IgD-negative memory B cell (primary cell): ENCODE results near the gene ZPR1. TPM values are rescaled to one million over a fixed set of nuclear protein-coding genes. Genes with fewer than 3 reads are reported as not detected.
A peak's percentile ranks its signal among the peaks of the same experiment; 100 is the strongest.

ENCODE experiments used
- H3K27ac Mint-ChIP-seq, 3 donors: one replicate each; pipeline ENCODE4 v1.8.0; 2020 to 2022; ENCODE audit warnings: mild to moderate bottlenecking in 3 of 3, mixed read lengths in 3 of 3, moderate library complexity in 1 of 3
- H3K27me3 Mint-ChIP-seq: one replicate; pipeline ENCODE4 v1.8.0; 2021; ENCODE audit warnings: mixed read lengths
- H3K36me3 Mint-ChIP-seq: one replicate; pipeline ENCODE4 v1.8.0; 2020; ENCODE audit warnings: mild to moderate bottlenecking, mixed read lengths
- H3K4me1 Mint-ChIP-seq, 3 donors: one replicate each; pipeline ENCODE4 v1.8.0; 2020 to 2022; ENCODE audit warnings: mixed read lengths in 3 of 3, mild to moderate bottlenecking in 1 of 3
- H3K4me3 Mint-ChIP-seq, 4 donors: one replicate each; pipeline ENCODE4 v1.8.0; 2020 to 2022; ENCODE audit warnings: mild to moderate bottlenecking in 4 of 4, mixed read lengths in 4 of 4, moderate library complexity in 3 of 4
- H3K9me3 Mint-ChIP-seq, 3 donors: one replicate each; pipeline ENCODE4 v1.8.0; 2020 to 2021; ENCODE audit warnings: mixed read lengths in 3 of 3, mild to moderate bottlenecking in 1 of 3
- polyA plus RNA-seq: library from polyadenylated mRNA; unstranded; fragments of 300-500 nt; fragmentation: Illumina TruSeq; gene quantifications from one replicate; pipeline ENCODE4 v1.2.3, GENCODE V29; 2021

ZPR1 gene
- polyA plus RNA-seq, 1 donor from 2014 or later = 56.3 TPM

DNA sequence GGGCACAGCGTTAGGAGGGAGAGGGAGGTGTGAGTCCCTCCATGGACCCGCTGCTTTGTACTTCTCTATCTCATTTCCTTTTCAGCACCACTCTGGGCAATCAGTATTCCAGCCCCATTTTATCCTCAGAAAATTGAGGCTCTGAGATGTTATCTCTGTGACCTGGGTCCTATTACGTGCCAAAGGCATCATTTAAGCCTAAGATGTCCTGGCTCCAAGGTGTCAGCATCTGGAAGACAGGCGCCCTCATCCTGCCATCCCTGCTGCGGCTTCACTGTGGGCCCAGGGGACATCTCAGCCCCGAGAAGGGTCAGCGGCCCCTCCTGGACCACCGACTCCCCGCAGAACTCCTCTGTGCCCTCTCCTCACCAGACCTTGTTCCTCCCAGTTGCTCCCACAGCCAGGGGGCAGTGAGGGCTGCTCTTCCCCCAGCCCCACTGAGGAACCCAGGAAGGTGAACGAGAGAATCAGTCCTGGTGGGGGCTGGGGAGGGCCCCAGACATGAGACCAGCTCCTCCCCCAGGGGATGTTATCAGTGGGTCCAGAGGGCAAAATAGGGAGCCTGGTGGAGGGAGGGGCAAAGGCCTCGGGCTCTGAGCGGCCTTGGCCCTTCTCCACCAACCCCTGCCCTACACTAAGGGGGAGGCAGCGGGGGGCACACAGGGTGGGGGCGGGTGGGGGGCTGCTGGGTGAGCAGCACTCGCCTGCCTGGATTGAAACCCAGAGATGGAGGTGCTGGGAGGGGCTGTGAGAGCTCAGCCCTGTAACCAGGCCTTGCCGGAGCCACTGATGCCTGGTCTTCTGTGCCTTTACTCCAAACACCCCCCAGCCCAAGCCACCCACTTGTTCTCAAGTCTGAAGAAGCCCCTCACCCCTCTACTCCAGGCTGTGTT, 41.1 kb upstream of the ZPR1 start:
- no peak overlapping the region for H3K4me3 Mint-ChIP-seq
- peaks cover 4% of the 10 kb centered on the region for H3K27me3 Mint-ChIP-seq
- H3K4me1 Mint-ChIP-seq = no peaks in the 10 kb centered on the region
- no peaks in the 10 kb centered on the region for H3K36me3 Mint-ChIP-seq
- no peaks in the 10 kb centered on the region for H3K9me3 Mint-ChIP-seq
- H3K27ac Mint-ChIP-seq = no peak overlapping the region

- no peaks in the 10 kb centered on the region for H3K4me1 Mint-ChIP-seq
- no peak overlapping the region for H3K27ac Mint-ChIP-seq
- H3K27me3 Mint-ChIP-seq = peaks cover 4% of the 10 kb centered on the region
- H3K4me3 Mint-ChIP-seq = no peak overlapping the region
- no peaks in the 10 kb centered on the region for H3K9me3 Mint-ChIP-seq
- H3K36me3 Mint-ChIP-seq = no peaks in the 10 kb centered on the region
These were observed 39.6 kb upstream of the ZPR1 start for GRCh38 chr11:116827461-116827860.

GRCh38 chr11:116826751-116827431, 39.1 kb upstream of the ZPR1 start:
- no peaks in the 10 kb centered on the region for H3K9me3 Mint-ChIP-seq
- no peaks in the 10 kb centered on the region for H3K4me1 Mint-ChIP-seq
- H3K27me3 Mint-ChIP-seq = peaks cover 2% of the 10 kb centered on the region
- no peaks in the 10 kb centered on the region for H3K36me3 Mint-ChIP-seq
- no peak overlapping the region for H3K27ac Mint-ChIP-seq
- no peak overlapping the region for H3K4me3 Mint-ChIP-seq

- Mint-ChIP-seq H3K27me3 (peaks cover 2% of the 10 kb centered on the region), H3K4me3 (no peak overlapping the region), H3K27ac (no peak overlapping the region), H3K36me3 (no peaks in the 10 kb centered on the region), H3K4me1 (no peaks in the 10 kb centered on the region), H3K9me3 (no peaks in the 10 kb centered on the region)
These were observed 38.3 kb upstream of the ZPR1 start for GRCh38 chr11:116825854-116826750.

- Mint-ChIP-seq H3K4me3 (no peak overlapping the region), H3K9me3 (no peaks in the 10 kb centered on the region), H3K27me3 (peaks cover 2% of the 10 kb centered on the region), H3K36me3 (no peaks in the 10 kb centered on the region), H3K4me1 (no peaks in the 10 kb centered on the region), H3K27ac (no peak overlapping the region)
These were observed 37.6 kb upstream of the ZPR1 start for GRCh38 chr11:116825434-116825833.

- H3K36me3 Mint-ChIP-seq = no peaks in the 10 kb centered on the region
- H3K27ac Mint-ChIP-seq = no peak within 1 kb of the TSS
- no peaks in the 10 kb centered on the region for H3K4me1 Mint-ChIP-seq
- no peak within 1 kb of the TSS for H3K4me3 Mint-ChIP-seq
- peaks cover 2% of the 10 kb centered on the region for H3K27me3 Mint-ChIP-seq
- H3K9me3 Mint-ChIP-seq = no peaks in the 10 kb centered on the region
These were observed 35.4 kb upstream of the ZPR1 start, which contains the start of gene APOA4 for GRCh38 chr11:116823031-116823843. TSS of gene APOA4 (minus strand) at chr11:116823304. CDS start at chr11:116823191, 113 bp downstream.

DNA sequence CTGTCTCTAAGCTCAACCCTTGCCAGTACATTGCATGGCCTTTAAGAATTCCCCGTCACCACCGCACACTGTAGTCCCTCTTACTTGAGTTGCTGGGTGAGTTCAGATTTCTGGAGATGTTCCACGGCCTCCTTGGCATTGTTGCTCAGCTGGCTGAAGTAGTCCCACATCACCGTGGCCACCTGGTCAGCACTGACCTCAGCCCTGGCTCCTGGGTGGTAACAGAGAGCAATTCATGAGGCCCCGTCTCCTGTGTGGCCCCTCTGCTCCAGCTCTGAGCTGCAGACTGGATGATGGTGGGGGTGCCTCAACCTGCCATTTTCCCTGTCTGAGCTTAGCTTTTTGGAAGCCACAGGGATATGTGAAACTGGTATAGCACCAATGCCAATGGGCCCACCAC, 34.8 kb upstream of the ZPR1 start:
- Mint-ChIP-seq H3K9me3 (no peaks in the 10 kb centered on the region), H3K4me3 (no peak overlapping the region), H3K4me1 (no peaks in the 10 kb centered on the region), H3K27ac (no peak overlapping the region), H3K27me3 (peaks cover under 1% of the 10 kb centered on the region), H3K36me3 (no peaks in the 10 kb centered on the region)

- H3K4me3 Mint-ChIP-seq = no peak overlapping the region
- H3K36me3 Mint-ChIP-seq = no peaks in the 10 kb centered on the region
- H3K9me3 Mint-ChIP-seq = no peaks in the 10 kb centered on the region
- no peak overlapping the region for H3K27ac Mint-ChIP-seq
- H3K4me1 Mint-ChIP-seq = no peaks in the 10 kb centered on the region
- H3K27me3 Mint-ChIP-seq = no peaks in the 10 kb centered on the region
These were observed 33.5 kb upstream of the ZPR1 start for GRCh38 chr11:116821050-116821918.

GRCh38 chr11:116819049-116819448, 31.2 kb upstream of the ZPR1 start:
- Mint-ChIP-seq H3K27me3 (no peaks in the 10 kb centered on the region), H3K27ac (no peak overlapping the region), H3K4me1 (no peaks in the 10 kb centered on the region), H3K4me3 (no peak overlapping the region), H3K9me3 (no peaks in the 10 kb centered on the region), H3K36me3 (no peaks in the 10 kb centered on the region)

- Mint-ChIP-seq H3K36me3 (no peaks in the 10 kb centered on the region), H3K4me1 (no peaks in the 10 kb centered on the region), H3K27ac (no peak overlapping the region), H3K27me3 (peaks cover 2% of the 10 kb centered on the region), H3K9me3 (peaks cover 0 to 3% (median 0%) of the 10 kb centered on the region in 3 donors), H3K4me3 (no peak overlapping the region)
These were observed 26.7 kb upstream of the ZPR1 start for GRCh38 chr11:116814502-116814901.

GRCh38 chr11:116813781-116814471, 26.1 kb upstream of the ZPR1 start:
- Mint-ChIP-seq H3K36me3 (no peaks in the 10 kb centered on the region), H3K4me1 (no peaks in the 10 kb centered on the region), H3K27me3 (peaks cover 2% of the 10 kb centered on the region), H3K27ac (peak overlapping the region in 1 of 3 donors; percentile 35), H3K4me3 (no peak overlapping the region), H3K9me3 (peaks cover 0 to 3% (median 0%) of the 10 kb centered on the region in 3 donors)

DNA sequence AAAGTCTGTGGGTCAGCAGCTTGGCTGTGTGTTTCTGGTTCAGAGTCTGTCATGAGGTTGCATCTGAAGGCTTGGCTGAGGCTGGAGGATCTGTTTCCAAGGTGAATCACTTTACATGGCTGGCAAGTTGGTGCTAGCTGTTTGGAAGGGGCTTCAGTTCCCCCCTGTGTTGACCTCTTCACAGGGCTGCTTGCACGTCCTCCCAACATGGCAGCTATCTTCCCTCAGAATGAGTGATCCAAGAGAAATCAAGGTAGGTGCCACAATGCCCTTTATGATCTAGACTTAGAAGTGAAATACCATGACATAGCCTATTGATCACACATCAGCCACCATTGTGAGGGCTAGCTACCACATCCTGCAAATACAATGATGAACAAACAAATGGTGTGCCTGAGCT, 25.3 kb upstream of the ZPR1 start:
- Mint-ChIP-seq H3K36me3 (no peaks in the 10 kb centered on the region), H3K4me3 (no peak overlapping the region), H3K27ac (no peak overlapping the region), H3K4me1 (no peaks in the 10 kb centered on the region), H3K27me3 (peaks cover 2% of the 10 kb centered on the region), H3K9me3 (peaks cover 0 to 3% (median 0%) of the 10 kb centered on the region in 3 donors)

GRCh38 chr11:116812109-116812508, 24.3 kb upstream of the ZPR1 start:
- no peak overlapping the region for H3K4me3 Mint-ChIP-seq

More at GRCh38 chr11:116812109-116812508, 24.3 kb upstream of the ZPR1 start:
- no peaks in the 10 kb centered on the region for H3K4me1 Mint-ChIP-seq
- H3K9me3 Mint-ChIP-seq = peaks cover 0 to 3% (median 0%) of the 10 kb centered on the region in 3 donors
- peaks cover 5% of the 10 kb centered on the region for H3K27me3 Mint-ChIP-seq
- H3K36me3 Mint-ChIP-seq = no peaks in the 10 kb centered on the region
- H3K27ac Mint-ChIP-seq = no peak overlapping the region
